HCT116 (cell line): Measurements from ENCODE around the gene CCDC148. TPM values are rescaled to one million over a fixed set of nuclear protein-coding genes. Genes with fewer than 3 reads are reported as not detected.

Experiments used
- ATAC-seq: fragments of 200-7000 bp; cut with Tn5 transposase; 2 replicates; pipeline ENCODE4 v1.9.1; 2020; ENCODE audit warnings: mild to moderate bottlenecking, moderate library complexity
- BruUV-seq: library from RNA; stranded (reverse); fragments of 400-500 nt; replicated peaks from 2 replicates; lab custom pipeline; 2021; lab: Mats Ljungman, UMichigan
- CTCF ChIA-PET: fragments of 300-600 bp; sonication (Branson Sonifier 250); formaldehyde crosslinking; loops from one replicate; lab custom pipeline; 2021; ENCODE audit warnings: antibody characterized with exemption; lab: Charles Lee
- POLR2A ChIA-PET: fragments of 300-600, 350-600 bp; sonication (Branson Sonifier 250); formaldehyde crosslinking; loops from one replicate; lab custom pipeline; 2021; ENCODE audit warnings: antibody characterized with exemption; lab: Charles Lee
- RAD21 ChIA-PET, 2 experiments: fragments of 300-600 bp; sonication (Branson Sonifier 250); formaldehyde crosslinking; loops; one replicate each; lab custom pipeline; 2023; ENCODE audit warnings: low total read pairs in 2 of 2; ENCODE audit not compliant: uncharacterized antibody in 2 of 2, unreplicated experiment in 2 of 2, low non-redundant PET in 1 of 2; lab: Charles Lee
- DNase-seq: peaks from one replicate; pipeline ENCODE4 v3.0.0-alpha.2; 2010; ENCODE audit warnings: low read depth, low spot score
- H2AFZ ChIP-seq: fragments of 200-600 bp; shearing (Covaris generic), sonication (generic); 2 replicates; pipeline ENCODE4 v1.6.1; 2017; ENCODE audit warnings: low read depth, mixed run types, mixed read lengths, antibody characterized with exemption, low read length; ENCODE audit not compliant: poor library complexity, severe bottlenecking
- H3K27ac ChIP-seq: 2 replicates; pipeline ENCODE4 v1.5.1; 2012; ENCODE audit warnings: low read depth, low read length
- H3K27me3 ChIP-seq: fragments of 200-600 bp; sonication (generic); 2 replicates; pipeline ENCODE4 v1.6.1; 2016; ENCODE audit warnings: mixed run types, low read length, mixed read lengths; ENCODE audit not compliant: insufficient read depth
- H3K36me3 ChIP-seq, 2 experiments: fragments of 200-500 bp in 1 of 2; fragments of 200-600 bp in 1 of 2; sonication (Bioruptor generic) in 1 of 2; sonication (generic) in 1 of 2; 2 replicates each; pipeline versions ENCODE4 v1.5.1 to v1.6.1; 2014 to 2016; ENCODE audit warnings: low read length in 2 of 2, inconsistent platforms in 1 of 2, mixed read lengths in 1 of 2, mixed run types in 1 of 2; ENCODE audit not compliant: insufficient read depth in 2 of 2, control insufficient read depth in 1 of 2
- H3K4me1 ChIP-seq, 2 experiments: fragments of 200-600 bp in 1 of 2; sonication (generic) in 1 of 2; 2 replicates each; pipeline versions ENCODE4 v1.5.1 to v1.6.1; 2012 to 2017; ENCODE audit warnings: low read length in 2 of 2, inconsistent platforms in 1 of 2, mild to moderate bottlenecking in 1 of 2, mixed read lengths in 1 of 2, mixed run types in 1 of 2, moderate library complexity in 1 of 2; ENCODE audit not compliant: insufficient read depth in 2 of 2, control insufficient read depth in 1 of 2
- H3K4me2 ChIP-seq: fragments of 200-600 bp; sonication (generic); 2 replicates; pipeline ENCODE4 v1.6.1; 2017; ENCODE audit warnings: mixed run types, low read length, mixed read lengths
- H3K4me3 ChIP-seq, 2 experiments: fragments of 200-600 bp in 1 of 2; sonication (generic) in 1 of 2; replicated peaks in 1 of 2; 2 replicates each; pipeline ENCODE4 v1.5.1; 2011 to 2016; ENCODE audit warnings: low read length in 2 of 2, control low read depth in 1 of 2, low read depth in 1 of 2, mild to moderate bottlenecking in 1 of 2, mixed read lengths in 1 of 2, mixed run types in 1 of 2
- H3K79me2 ChIP-seq: fragments of 200-600 bp; sonication (generic); 2 replicates; pipeline ENCODE4 v1.6.1; 2017; ENCODE audit warnings: mild to moderate bottlenecking, mixed run types, low read length, moderate library complexity, mixed read lengths; ENCODE audit not compliant: insufficient read depth
- H3K9ac ChIP-seq: fragments of 200-600 bp; sonication (generic); 2 replicates; pipeline ENCODE4 v1.6.1; 2016; ENCODE audit warnings: low read length, mixed read lengths
- H3K9me2 ChIP-seq: fragments of 200-600 bp; sonication (generic), shearing (Covaris generic); 2 replicates; pipeline ENCODE4 v1.6.1; 2017; ENCODE audit warnings: mixed run types, mild to moderate bottlenecking, moderate library complexity; ENCODE audit not compliant: insufficient read depth
- H3K9me3 ChIP-seq, 2 experiments: fragments of 200-500 bp in 1 of 2; fragments of 200-600 bp in 1 of 2; sonication (Bioruptor generic) in 1 of 2; sonication (generic) in 1 of 2; 2 replicates each; pipeline ENCODE4 v1.6.1; 2014 to 2017; ENCODE audit warnings: low read length in 2 of 2, mixed read lengths in 2 of 2, inconsistent platforms in 1 of 2, low read depth in 1 of 2, mild to moderate bottlenecking in 1 of 2, mixed run types in 1 of 2, moderate library complexity in 1 of 2; ENCODE audit not compliant: control insufficient read depth in 1 of 2, insufficient read depth in 1 of 2
- H4K20me1 ChIP-seq: fragments of 200-600 bp; sonication (generic), shearing (Covaris generic); 2 replicates; pipeline ENCODE4 v1.6.1; 2017; ENCODE audit warnings: mixed run types, mild to moderate bottlenecking, moderate library complexity; ENCODE audit not compliant: insufficient read depth
- CBX3 ChIP-seq: IDR thresholded peaks from 2 replicates; pipeline ENCODE4 v1.6.1; 2012; ENCODE audit warnings: low read depth
- CEBPB ChIP-seq: IDR thresholded peaks from 2 replicates; pipeline ENCODE4 v1.6.1; 2012; ENCODE audit warnings: low read depth
- EGR1 ChIP-seq: IDR thresholded peaks from 2 replicates; pipeline ENCODE4 v1.6.1; 2012; ENCODE audit warnings: low read depth
- EZH2 ChIP-seq: fragments of 200-600 bp; sonication (generic); IDR thresholded peaks from 2 replicates; pipeline ENCODE4 v1.6.1; 2017; ENCODE audit warnings: antibody characterized with exemption, mixed run types
- EZH2phosphoT487 ChIP-seq: fragments of 200-600 bp; IDR thresholded peaks from 2 replicates; pipeline ENCODE4 v1.6.1; 2018; ENCODE audit warnings: antibody characterized with exemption, borderline replicate concordance
- FOSL1 ChIP-seq: IDR thresholded peaks from 2 replicates; pipeline ENCODE4 v1.6.1; 2012; ENCODE audit warnings: low read depth
- JUND ChIP-seq: IDR thresholded peaks from 2 replicates; pipeline ENCODE4 v1.6.1; 2012
- POLR2A ChIP-seq: IDR thresholded peaks from 2 replicates; pipeline ENCODE4 v1.7.0; 2011; ENCODE audit warnings: borderline replicate concordance; ENCODE audit not compliant: insufficient read depth, insufficient read length; ENCODE audit errors: extremely low read depth
- RAD21 ChIP-seq: IDR thresholded peaks from 2 replicates; pipeline ENCODE4 v1.6.1; 2012; ENCODE audit warnings: low read depth, mild to moderate bottlenecking
- TCF7L2 ChIP-seq: IDR thresholded peaks from 2 replicates; pipeline ENCODE4 v1.7.0; 2011; ENCODE audit warnings: borderline replicate concordance, inconsistent platforms; ENCODE audit not compliant: insufficient read depth, insufficient read length; ENCODE audit errors: extremely low read depth
- YY1 ChIP-seq: IDR thresholded peaks from 2 replicates; pipeline ENCODE4 v1.6.1; 2011; ENCODE audit warnings: low read length, low read depth, moderate library complexity, mild to moderate bottlenecking; ENCODE audit not compliant: insufficient replicate concordance; ENCODE audit errors: extremely low read depth
- intact Hi-C: fragments of 100-400 bp; cut with micrococcal nuclease; formaldehyde crosslinking; loops from 2 replicates; pipeline ENCODE4 v1.10.0; 2022
- total RNA-seq: library from RNA; stranded (reverse); gene quantifications from one replicate; pipeline ENCODE4 v1.2.1, GENCODE V29; 2021; ENCODE audit not compliant: unreplicated experiment
- TF ChIP-seq, protein P1 (sequence below): IDR thresholded peaks from 2 replicates; pipeline ENCODE4 v1.6.1; 2012
- TF ChIP-seq, protein P2 (sequence below), 3 experiments: fragments of 200-600 bp in 1 of 3; sonication (generic) in 1 of 3; IDR thresholded peaks in 2 of 3; conservative IDR thresholded peaks in 1 of 3; 2 replicates each; pipeline ENCODE4 v1.5.1; 2012 to 2017; ENCODE audit warnings: low read depth in 2 of 3, low read length in 2 of 3, antibody characterized with exemption in 1 of 3, borderline replicate concordance in 1 of 3, control low read depth in 1 of 3, mild to moderate bottlenecking in 1 of 3, mixed read lengths in 1 of 3, mixed run types in 1 of 3, moderate library complexity in 1 of 3; ENCODE audit not compliant: insufficient read depth in 1 of 3
- TF ChIP-seq, protein P3 (sequence below): IDR thresholded peaks from 2 replicates; pipeline ENCODE4 v1.6.1; 2012; ENCODE audit warnings: low read depth

CCDC148 gene
- total RNA-seq, 1 experiment from 2014 or later: 0.59 TPM

DNA sequence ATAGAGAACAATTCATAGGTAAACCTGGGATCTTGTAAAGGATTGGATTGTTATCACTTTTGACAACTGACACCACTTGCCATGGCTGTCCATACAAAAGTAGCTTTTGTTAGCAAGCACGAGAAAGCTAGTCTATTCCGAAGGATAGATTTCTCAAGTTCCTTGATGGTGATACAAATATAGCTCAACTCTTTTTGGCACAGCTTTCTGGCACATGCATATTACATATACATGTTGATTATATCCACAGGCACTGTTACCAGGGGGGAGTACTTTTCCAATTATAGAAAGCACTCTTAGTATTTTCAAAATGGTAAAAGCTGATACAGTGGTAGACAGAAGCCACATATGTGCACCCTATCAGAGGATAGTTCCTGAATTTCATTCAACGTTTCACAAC is 186.0 kb downstream of the CCDC148 start:
- no peaks in the 10 kb centered on the region for H3K4me1 ChIP-seq
- DNase-seq (no peak), ATAC-seq (no peak)
- H3K27me3 ChIP-seq: no peaks in the 10 kb centered on the region
- no peak overlapping the region for H3K4me2 ChIP-seq
- no peak overlapping the region for H3K27ac ChIP-seq
- H3K36me3 ChIP-seq: no peaks in the 10 kb centered on the region
- no peaks in the 10 kb centered on the region for H3K9me3 ChIP-seq
- RAD21 ChIA-PET: no interaction called here
- no peak overlapping the region for H3K9ac ChIP-seq
- H3K9me2 ChIP-seq: no peaks in the 10 kb centered on the region
- no peak overlapping the region for H2AFZ ChIP-seq
- intact Hi-C loops: no loop called here
- H3K79me2 ChIP-seq: no peaks in the 10 kb centered on the region
- H3K4me3 ChIP-seq: no peak overlapping the region
- CTCF ChIA-PET: no interaction called here
- POLR2A ChIA-PET: no interaction called here
- TF ChIP-seq, protein P1, sequence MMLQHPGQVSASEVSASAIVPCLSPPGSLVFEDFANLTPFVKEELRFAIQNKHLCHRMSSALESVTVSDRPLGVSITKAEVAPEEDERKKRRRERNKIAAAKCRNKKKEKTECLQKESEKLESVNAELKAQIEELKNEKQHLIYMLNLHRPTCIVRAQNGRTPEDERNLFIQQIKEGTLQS: no peak
- TF ChIP-seq, protein P2, sequence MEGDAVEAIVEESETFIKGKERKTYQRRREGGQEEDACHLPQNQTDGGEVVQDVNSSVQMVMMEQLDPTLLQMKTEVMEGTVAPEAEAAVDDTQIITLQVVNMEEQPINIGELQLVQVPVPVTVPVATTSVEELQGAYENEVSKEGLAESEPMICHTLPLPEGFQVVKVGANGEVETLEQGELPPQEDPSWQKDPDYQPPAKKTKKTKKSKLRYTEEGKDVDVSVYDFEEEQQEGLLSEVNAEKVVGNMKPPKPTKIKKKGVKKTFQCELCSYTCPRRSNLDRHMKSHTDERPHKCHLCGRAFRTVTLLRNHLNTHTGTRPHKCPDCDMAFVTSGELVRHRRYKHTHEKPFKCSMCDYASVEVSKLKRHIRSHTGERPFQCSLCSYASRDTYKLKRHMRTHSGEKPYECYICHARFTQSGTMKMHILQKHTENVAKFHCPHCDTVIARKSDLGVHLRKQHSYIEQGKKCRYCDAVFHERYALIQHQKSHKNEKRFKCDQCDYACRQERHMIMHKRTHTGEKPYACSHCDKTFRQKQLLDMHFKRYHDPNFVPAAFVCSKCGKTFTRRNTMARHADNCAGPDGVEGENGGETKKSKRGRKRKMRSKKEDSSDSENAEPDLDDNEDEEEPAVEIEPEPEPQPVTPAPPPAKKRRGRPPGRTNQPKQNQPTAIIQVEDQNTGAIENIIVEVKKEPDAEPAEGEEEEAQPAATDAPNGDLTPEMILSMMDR (IDR thresholded peaks at IDR 0.05 in 2 of 3, conservative IDR thresholded peaks at IDR 0.05 in 1 of 3; ENCODE audit: borderline replicate concordance in 1 of 3, insufficient read depth in 1 of 3, low read depth in 2 of 3, low read length in 2 of 3): no peak
- TF ChIP-seq EZH2 (no peak), CBX3 (no peak), EGR1 (no peak), RAD21 (no peak), POLR2A (no peak), FOSL1 (no peak), CEBPB (no peak), EZH2phosphoT487 (no peak), TCF7L2 (no peak), YY1 (no peak), JUND (no peak)
- TF ChIP-seq, protein P3, sequence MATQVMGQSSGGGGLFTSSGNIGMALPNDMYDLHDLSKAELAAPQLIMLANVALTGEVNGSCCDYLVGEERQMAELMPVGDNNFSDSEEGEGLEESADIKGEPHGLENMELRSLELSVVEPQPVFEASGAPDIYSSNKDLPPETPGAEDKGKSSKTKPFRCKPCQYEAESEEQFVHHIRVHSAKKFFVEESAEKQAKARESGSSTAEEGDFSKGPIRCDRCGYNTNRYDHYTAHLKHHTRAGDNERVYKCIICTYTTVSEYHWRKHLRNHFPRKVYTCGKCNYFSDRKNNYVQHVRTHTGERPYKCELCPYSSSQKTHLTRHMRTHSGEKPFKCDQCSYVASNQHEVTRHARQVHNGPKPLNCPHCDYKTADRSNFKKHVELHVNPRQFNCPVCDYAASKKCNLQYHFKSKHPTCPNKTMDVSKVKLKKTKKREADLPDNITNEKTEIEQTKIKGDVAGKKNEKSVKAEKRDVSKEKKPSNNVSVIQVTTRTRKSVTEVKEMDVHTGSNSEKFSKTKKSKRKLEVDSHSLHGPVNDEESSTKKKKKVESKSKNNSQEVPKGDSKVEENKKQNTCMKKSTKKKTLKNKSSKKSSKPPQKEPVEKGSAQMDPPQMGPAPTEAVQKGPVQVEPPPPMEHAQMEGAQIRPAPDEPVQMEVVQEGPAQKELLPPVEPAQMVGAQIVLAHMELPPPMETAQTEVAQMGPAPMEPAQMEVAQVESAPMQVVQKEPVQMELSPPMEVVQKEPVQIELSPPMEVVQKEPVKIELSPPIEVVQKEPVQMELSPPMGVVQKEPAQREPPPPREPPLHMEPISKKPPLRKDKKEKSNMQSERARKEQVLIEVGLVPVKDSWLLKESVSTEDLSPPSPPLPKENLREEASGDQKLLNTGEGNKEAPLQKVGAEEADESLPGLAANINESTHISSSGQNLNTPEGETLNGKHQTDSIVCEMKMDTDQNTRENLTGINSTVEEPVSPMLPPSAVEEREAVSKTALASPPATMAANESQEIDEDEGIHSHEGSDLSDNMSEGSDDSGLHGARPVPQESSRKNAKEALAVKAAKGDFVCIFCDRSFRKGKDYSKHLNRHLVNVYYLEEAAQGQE: no peak
- BruUV-seq: no TSS peak
- H4K20me1 ChIP-seq: no peaks in the 10 kb centered on the region
